ENCODE results near the gene KRT10. TPM values are rescaled to one million over a fixed set of nuclear protein-coding genes. Genes with fewer than 3 reads are reported as not detected.

Gene KRT10
- total RNA-seq, 1 donor from 2014 or later: 60.2 TPM

GRCh38 chr17:40800381-40800780, 22.0 kb downstream of the KRT10 start:
- Mint-ChIP-seq H3K36me3 (no peaks in the 10 kb centered on the region), H3K4me1 (ENCODE audit: unreplicated experiment) (peaks cover 4% of the 10 kb centered on the region), H3K27me3 (peaks cover 30% of the 10 kb centered on the region), H3K4me3 (no peak overlapping the region), H3K9me3 (no peaks in the 10 kb centered on the region), H3K27ac (no peak overlapping the region)
- no peak for DNase-seq (ENCODE audit: extremely low spot score, unreplicated experiment)
- TF ChIP-seq CTCF (conservative IDR thresholded peaks at IDR 0.05): no peak

GRCh38 chr17:40799859-40800258, 22.6 kb downstream of the KRT10 start, which contains the start of gene KRT28:
Gene KRT28, minus strand, starts transcription at chr17:40799959. Its CDS starts 66 bp downstream, at chr17:40799893.
- Mint-ChIP-seq H3K27me3 (peaks cover 28% of the 10 kb centered on the region), H3K4me3 (no peak within 1 kb of the TSS), H3K9me3 (no peaks in the 10 kb centered on the region), H3K27ac (no peak within 1 kb of the TSS), H3K36me3 (no peaks in the 10 kb centered on the region), H3K4me1 (ENCODE audit: unreplicated experiment) (peaks cover 4% of the 10 kb centered on the region)
- TF ChIP-seq CTCF (conservative IDR thresholded peaks at IDR 0.05): no peak
- no peak for DNase-seq (ENCODE audit: extremely low spot score, unreplicated experiment)

DNA sequence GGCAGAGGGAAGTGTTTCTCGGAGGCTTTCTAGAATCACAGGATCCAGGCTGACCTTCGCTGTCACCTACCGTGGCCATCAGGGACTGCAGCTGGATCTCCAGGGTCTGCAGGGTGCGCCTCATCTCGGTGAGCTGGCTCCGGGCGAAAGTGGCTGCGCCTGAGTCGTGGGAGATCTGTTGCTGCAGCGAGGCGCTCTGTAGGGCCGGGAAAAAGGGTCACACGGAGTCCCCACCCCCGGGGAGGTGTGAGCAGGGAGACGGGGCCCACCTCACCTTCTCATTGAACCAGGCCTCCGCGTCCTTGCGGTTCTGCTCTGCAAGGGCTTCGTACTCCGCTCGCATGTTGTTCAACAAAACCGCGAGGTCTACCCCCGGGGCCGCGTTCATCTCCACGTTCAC, 25.6 kb downstream of the KRT10 start:
- H3K4me3 Mint-ChIP-seq: no peak overlapping the region
- no peak for TF ChIP-seq CTCF (conservative IDR thresholded peaks at IDR 0.05)
- H3K36me3 Mint-ChIP-seq: no peaks in the 10 kb centered on the region
- peaks cover 27% of the 10 kb centered on the region for H3K27me3 Mint-ChIP-seq
- no peaks in the 10 kb centered on the region for H3K9me3 Mint-ChIP-seq
- no peaks in the 10 kb centered on the region for H3K4me1 Mint-ChIP-seq (ENCODE audit: unreplicated experiment)
- DNase-seq (ENCODE audit: extremely low spot score, unreplicated experiment): no peak
- no peak overlapping the region for H3K27ac Mint-ChIP-seq

GRCh38 chr17:40795019-40795667, 27.3 kb downstream of the KRT10 start:
- no peaks in the 10 kb centered on the region for H3K4me1 Mint-ChIP-seq (ENCODE audit: unreplicated experiment)
- no peak for TF ChIP-seq CTCF (conservative IDR thresholded peaks at IDR 0.05)
- H3K27ac Mint-ChIP-seq: peak overlapping the region; percentile 80
- H3K9me3 Mint-ChIP-seq: no peaks in the 10 kb centered on the region
- DNase-seq (ENCODE audit: extremely low spot score, unreplicated experiment): no peak
- no peaks in the 10 kb centered on the region for H3K36me3 Mint-ChIP-seq
- no peak overlapping the region for H3K4me3 Mint-ChIP-seq
- H3K27me3 Mint-ChIP-seq: peaks cover 27% of the 10 kb centered on the region

DNA sequence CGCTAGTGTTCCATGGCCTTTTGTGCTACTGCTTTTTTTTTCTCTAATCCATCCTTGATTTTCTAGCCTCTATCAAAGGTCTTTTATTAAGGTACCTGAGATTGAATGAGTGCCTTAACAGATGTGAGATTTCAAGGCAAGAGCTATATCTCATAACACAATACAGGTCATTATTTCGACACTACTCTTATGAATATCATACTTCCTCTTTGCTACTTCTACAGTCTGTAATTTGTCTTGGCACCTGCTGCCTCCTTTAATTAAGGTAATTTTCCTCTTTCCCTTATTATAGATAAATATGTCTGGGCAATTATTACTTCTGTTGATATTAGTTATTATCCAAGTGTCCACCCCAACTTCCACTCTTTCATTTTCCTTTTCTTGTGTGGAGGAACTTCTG, 27.9 kb downstream of the KRT10 start:
- Mint-ChIP-seq H3K27me3 (peaks cover 25% of the 10 kb centered on the region), H3K27ac (no peak overlapping the region), H3K4me1 (ENCODE audit: unreplicated experiment) (no peaks in the 10 kb centered on the region), H3K36me3 (no peaks in the 10 kb centered on the region), H3K4me3 (no peak overlapping the region), H3K9me3 (no peaks in the 10 kb centered on the region)
- TF ChIP-seq CTCF (conservative IDR thresholded peaks at IDR 0.05): no peak
- no peak for DNase-seq (ENCODE audit: extremely low spot score, unreplicated experiment)
